IMR-90 (cell line): Measurements from ENCODE around the gene IFT20. TPM values are rescaled to one million over a fixed set of nuclear protein-coding genes. Genes with fewer than 3 reads are reported as not detected.

Experiments
- ATAC-seq: fragments of 200-7000 bp; cut with Tn5 transposase; 2 replicates; pipeline ENCODE4 v1.9.1; 2020; ENCODE audit warnings: low read depth, mild to moderate bottlenecking, moderate library complexity
- Bru-seq: library from RNA; stranded (reverse); fragments of 400-500 nt; gene quantifications from one replicate; lab custom pipeline; 2021; lab: Mats Ljungman, UMichigan
- BruChase-seq, 2 experiments: library from RNA; stranded (reverse); fragments of 400-500 nt; gene quantifications; one replicate each; lab custom pipeline; 2021; lab: Mats Ljungman, UMichigan
- BruUV-seq: library from RNA; stranded (reverse); fragments of 400-500 nt; replicated peaks from 2 replicates; lab custom pipeline; 2021; lab: Mats Ljungman, UMichigan
- CTCF ChIA-PET: fragments of 300-600 bp; formaldehyde crosslinking; extraction: SDS; loops from one replicate; lab custom pipeline; 2021; ENCODE audit warnings: antibody characterized with exemption; lab: Yijun Ruan, JAX
- POLR2A ChIA-PET: fragments of 300-600 bp; sonication (Branson Sonifier 250); formaldehyde crosslinking; loops from one replicate; lab custom pipeline; 2022; ENCODE audit warnings: antibody characterized with exemption; ENCODE audit not compliant: unreplicated experiment; lab: Charles Lee
- DNase-seq: peaks from one replicate; pipeline ENCODE4 v3.0.0; 2013
- H2AFZ ChIP-seq: replicated peaks from 2 replicates; pipeline ENCODE3; 2013; ENCODE audit warnings: low read length, mild to moderate bottlenecking; ENCODE audit not compliant: poor library complexity
- H2AK5ac ChIP-seq: 2 replicates; pipeline ENCODE4 v1.6.1; 2013; ENCODE audit warnings: low read depth, low read length, inconsistent platforms
- H2AK9ac ChIP-seq: replicated peaks from 2 replicates; pipeline ENCODE3; 2013; ENCODE audit warnings: mild to moderate bottlenecking, low read depth, low read length, moderate library complexity; ENCODE audit not compliant: poor library complexity
- H2BK120ac ChIP-seq: 2 replicates; pipeline ENCODE4 v1.6.1; 2013; ENCODE audit warnings: low read depth, low read length, inconsistent platforms
- H2BK15ac ChIP-seq: 3 replicates; pipeline ENCODE4 v1.6.1; 2013; ENCODE audit warnings: low read depth, low read length, inconsistent platforms
- H2BK20ac ChIP-seq: 2 replicates; pipeline ENCODE4 v1.6.1; 2013; ENCODE audit warnings: low read depth, mild to moderate bottlenecking, inconsistent platforms, low read length, moderate library complexity
- H2BK5ac ChIP-seq: 2 replicates; pipeline ENCODE4 v1.6.1; 2013; ENCODE audit warnings: mild to moderate bottlenecking, low read depth, low read length, inconsistent platforms; ENCODE audit not compliant: poor library complexity, severe bottlenecking
- H3K14ac ChIP-seq: replicated peaks from 2 replicates; pipeline ENCODE4 v1.6.1; 2013; ENCODE audit warnings: low read depth, low read length, inconsistent platforms
- H3K18ac ChIP-seq: 2 replicates; pipeline ENCODE4 v1.6.1; 2013; ENCODE audit warnings: low read depth, low read length, control low read depth
- H3K23ac ChIP-seq: 2 replicates; pipeline ENCODE4 v1.6.1; 2013; ENCODE audit warnings: low read depth, low read length, inconsistent platforms
- H3K27ac ChIP-seq: 2 replicates; pipeline ENCODE4 v1.5.1; 2013; ENCODE audit warnings: mild to moderate bottlenecking, control low read depth, low read length; ENCODE audit not compliant: insufficient read depth
- H3K27me3 ChIP-seq: 2 replicates; pipeline ENCODE4 v1.6.1; 2013; ENCODE audit warnings: low read length; ENCODE audit not compliant: control insufficient read depth, insufficient read depth
- H3K36me3 ChIP-seq: 2 replicates; pipeline ENCODE4 v1.6.1; 2013; ENCODE audit warnings: low read length, mixed read lengths; ENCODE audit not compliant: control insufficient read depth, insufficient read depth
- H3K4ac ChIP-seq: 2 replicates; pipeline ENCODE4 v1.6.1; 2013; ENCODE audit warnings: low read depth, low read length, inconsistent platforms
- H3K4me1 ChIP-seq: 2 replicates; pipeline ENCODE4 v1.6.1; 2013; ENCODE audit warnings: low read length, mixed read lengths; ENCODE audit not compliant: control insufficient read depth, insufficient read depth
- H3K4me2 ChIP-seq: 2 replicates; pipeline ENCODE4 v1.6.1; 2013; ENCODE audit warnings: low read depth, mild to moderate bottlenecking, control low read depth, low read length, moderate library complexity
- H3K4me3 ChIP-seq: 2 replicates; pipeline ENCODE4 v1.5.1; 2013; ENCODE audit warnings: low read depth, mild to moderate bottlenecking, control low read depth, low read length, moderate library complexity; ENCODE audit not compliant: insufficient read depth
- H3K56ac ChIP-seq: 2 replicates; pipeline ENCODE4 v1.6.1; 2013; ENCODE audit warnings: low read length, inconsistent platforms; ENCODE audit not compliant: insufficient read depth; ENCODE audit errors: extremely low read depth
- H3K79me1 ChIP-seq, 2 experiments: 2 replicates each; pipeline ENCODE4 v1.6.1; 2013; ENCODE audit warnings: low read length in 2 of 2, inconsistent platforms in 1 of 2, low read depth in 1 of 2
- H3K9ac ChIP-seq: 2 replicates; pipeline ENCODE4 v1.6.1; 2013; ENCODE audit warnings: low read depth, low read length, control low read depth
- H3K9me1 ChIP-seq: 2 replicates; pipeline ENCODE4 v1.6.1; 2013; ENCODE audit warnings: low read length, inconsistent platforms; ENCODE audit not compliant: insufficient read depth
- H3K9me3 ChIP-seq: 2 replicates; pipeline ENCODE4 v1.6.1; 2013; ENCODE audit warnings: low read length; ENCODE audit not compliant: control insufficient read depth, insufficient read depth
- H4K20me1 ChIP-seq: 2 replicates; pipeline ENCODE4 v1.6.1; 2013; ENCODE audit warnings: low read length, inconsistent platforms; ENCODE audit not compliant: insufficient read depth
- H4K5ac ChIP-seq: 2 replicates; pipeline ENCODE4 v1.6.1; 2013; ENCODE audit warnings: mild to moderate bottlenecking, low read depth, low read length, control low read depth
- H4K8ac ChIP-seq, 2 experiments: 2 replicates each; pipeline ENCODE4 v1.6.1; 2013; ENCODE audit warnings: low read depth in 2 of 2, low read length in 2 of 2, control low read depth in 1 of 2, inconsistent platforms in 1 of 2
- H4K91ac ChIP-seq: 2 replicates; pipeline ENCODE4 v1.6.1; 2013; ENCODE audit warnings: low read depth, low read length, inconsistent platforms; ENCODE audit not compliant: insufficient read depth
- CEBPB ChIP-seq: IDR thresholded peaks from 2 replicates; pipeline ENCODE4 v1.6.1; 2012; ENCODE audit warnings: low read depth, low read length, improper control_type of control experiment
- MAFK ChIP-seq: IDR thresholded peaks from 2 replicates; pipeline ENCODE4 v1.6.1; 2012; ENCODE audit warnings: low read depth, low read length, improper control_type of control experiment
- MAZ ChIP-seq: IDR thresholded peaks from 2 replicates; pipeline ENCODE4 v1.6.1; 2012; ENCODE audit warnings: low read depth, mild to moderate bottlenecking, low read length, improper control_type of control experiment, moderate library complexity, borderline replicate concordance
- MXI1 ChIP-seq: IDR thresholded peaks from 2 replicates; pipeline ENCODE4 v1.6.1; 2012; ENCODE audit warnings: low read depth, mild to moderate bottlenecking, low read length, moderate library complexity, borderline replicate concordance
- NFE2L2 ChIP-seq: fragments of 150-350 bp; IDR thresholded peaks from 2 replicates; pipeline ENCODE4 v1.6.1; 2016; ENCODE audit warnings: low read depth, mild to moderate bottlenecking, low read length
- POLR2A ChIP-seq: IDR thresholded peaks from 2 replicates; pipeline ENCODE4 v1.6.1; 2012; ENCODE audit warnings: mild to moderate bottlenecking, low read depth, low read length
- RAD21 ChIP-seq: IDR thresholded peaks from 2 replicates; pipeline ENCODE4 v1.6.1; 2012; ENCODE audit warnings: low read length, improper control_type of control experiment
- RFX5 ChIP-seq: IDR thresholded peaks from 2 replicates; pipeline ENCODE4 v1.8.0; 2012; ENCODE audit warnings: low read depth, mild to moderate bottlenecking, low read length, moderate library complexity
- WGBS, 2 experiments: methylation state at CpG; one replicate each; pipeline versions ENCODE4 v1.1.5 to v1.1.7; 2013; ENCODE audit warnings: missing lambda C conversion rate in 2 of 2; ENCODE audit not compliant: insufficient read length in 1 of 2; ENCODE audit errors: extremely low coverage in 2 of 2; 5-methylcytosine and 5-hydroxymethylcytosine counted together
- dilution Hi-C: fragments of 300-500 bp; cut with HindIII; formaldehyde crosslinking; loops from one replicate; pipeline ENCODE4 v1.14.3; 2018; ENCODE audit warnings: low sequenced_read_pairs; ENCODE audit not compliant: unreplicated experiment
- in situ Hi-C: fragments of 300-500 bp; cut with MboI; formaldehyde crosslinking; loops from 3 replicates; pipeline ENCODE4 v1.14.3; 2019; ENCODE audit warnings: low sequenced_read_pairs, inconsistent platforms, mixed read lengths
- intact Hi-C: fragments of 100-400 bp; cut with micrococcal nuclease; formaldehyde crosslinking; loops from 2 replicates; pipeline ENCODE4 v1.10.0; 2022
- long read RNA-seq: library from polyadenylated mRNA; unstranded; transcript quantifications from one replicate; pipeline ENCODE4 v2.0.0, GENCODE V29; 2021; ENCODE audit not compliant: unreplicated experiment
- polyA plus RNA-seq, 3 experiments: library from polyadenylated mRNA; depleted of rRNA; stranded (reverse); fragments of >200 nt; gene quantifications; 2 replicates each; pipeline ENCODE4 v1.2.3, GENCODE V29; 2012; ENCODE audit warnings: low replicate concordance in 1 of 3
- total RNA-seq: library from RNA; depleted of rRNA; stranded (reverse); fragments of >200 nt; gene quantifications from 2 replicates; pipeline ENCODE4 v1.2.3, GENCODE V29; 2012; rRNA removed
- TF ChIP-seq, protein P1 (sequence below): fragments of 150-350 bp; IDR thresholded peaks from 2 replicates; pipeline ENCODE4 v1.6.1; 2016; ENCODE audit warnings: low read depth, mild to moderate bottlenecking, low read length, moderate library complexity, borderline replicate concordance
- TF ChIP-seq, protein P2 (sequence below): fragments of 150-350 bp; IDR thresholded peaks from 2 replicates; pipeline ENCODE4 v1.6.1; 2017; ENCODE audit warnings: mild to moderate bottlenecking, antibody characterized with exemption, low read length, low read depth

Gene IFT20, protein sequence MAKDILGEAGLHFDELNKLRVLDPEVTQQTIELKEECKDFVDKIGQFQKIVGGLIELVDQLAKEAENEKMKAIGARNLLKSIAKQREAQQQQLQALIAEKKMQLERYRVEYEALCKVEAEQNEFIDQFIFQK
- total RNA-seq (25.5 and 37.8 TPM in 2 replicates), polyA plus RNA-seq (2012; rRNA removed) (40.0 and 46.3 TPM in 2 replicates), Bru-seq, nascent RNA (percentile 82 among the genes with signal in this experiment), BruChase-seq, experiment 1, labeled RNA remaining after a 6-hour chase (percentile 83 among the genes with signal in this experiment), BruChase-seq, experiment 2, labeled RNA remaining after a 2-hour chase (percentile 74 among the genes with signal in this experiment)
- 30.3 and 41.1 TPM in 2 replicates for polyA plus RNA-seq (2012; cell fraction: cytosol; rRNA removed)
- polyA plus RNA-seq (2012; cell fraction: nucleus; rRNA removed; ENCODE audit: low replicate concordance): 84.5 and 162 TPM in 2 replicates
- long read RNA-seq, transcript IFT20-214 (6 exons, 1,071 nt): minor isoform, 21 of 75 reads
- long read RNA-seq, transcript IFT20-213 (1 exons, 1,485 nt): major isoform, 23 of 75 reads
- long read RNA-seq, transcript IFT20-203 (5 exons, 825 nt): minor isoform, 21 of 75 reads
- long read RNA-seq, partial matches to known transcripts: 6 of 75 reads
- long read RNA-seq, other reads (novel, unspliced or antisense): 0 of 75 reads

DNA sequence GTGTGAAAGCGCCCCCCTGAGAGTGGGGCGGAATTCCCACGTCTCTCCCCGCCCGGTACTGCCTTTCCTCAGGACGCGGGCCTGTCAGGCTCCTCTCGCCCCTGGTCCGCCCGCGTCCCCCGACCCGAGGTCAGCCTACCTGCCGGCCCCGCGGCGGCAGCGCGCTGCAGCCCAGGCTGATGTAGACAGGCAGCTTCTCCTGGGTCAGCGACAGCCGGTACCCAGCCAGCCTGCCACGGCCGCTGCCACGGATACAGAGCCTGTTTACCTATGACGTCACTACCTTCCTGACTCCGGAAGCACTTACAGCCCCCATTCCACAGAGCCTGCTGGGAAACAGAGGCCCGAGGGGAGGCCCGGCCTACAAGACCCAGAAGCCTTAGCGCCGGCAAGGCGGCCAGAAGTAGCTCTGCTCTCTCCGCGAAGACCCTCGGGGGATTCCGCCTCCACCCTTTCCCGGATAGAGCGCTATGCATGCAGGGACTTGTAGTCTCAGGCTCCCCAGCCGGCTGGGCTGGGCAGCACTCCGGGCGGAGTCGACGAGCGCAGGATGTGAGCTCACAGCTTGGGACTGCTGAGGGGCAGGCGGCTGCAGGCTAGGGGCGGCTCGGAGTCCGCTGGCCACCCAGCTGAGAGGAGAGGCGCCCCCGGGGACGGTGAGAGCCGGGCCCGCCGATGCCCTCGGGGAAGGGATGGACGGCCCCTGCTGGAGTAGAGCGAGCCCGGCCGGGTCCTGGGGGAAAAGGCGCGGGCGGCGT is at the start of gene IFT20, which contains the start of gene TNFAIP1:
Gene IFT20 (minus strand): TSS at position 272 of the 758 bp plus-strand sequence. CDS start 3,487 bp downstream, outside the sequence.
Gene TNFAIP1 (plus strand): TSS at position 561 of the 758 bp plus-strand sequence. CDS start 3,761 bp downstream, outside the sequence.
- POLR2A ChIA-PET: interaction anchor here (0.6 to 1.8 kb wide), 3 partner anchors 11 to 58 kb away, joined by 3 to 8 read pairs (median 4); partner anchors contain the start of gene POLDIP2
- TF ChIP-seq MAZ (peak; percentile 87), NFE2L2 (peak; percentile 36; the same call in 1 of the 2 replicates), CEBPB (no peak), MAFK (no peak; the same call in 1 of the 2 replicates), POLR2A (peak; percentile 98), RAD21 (peak; percentile 4; the same call in 1 of the 2 replicates), MXI1 (peak; percentile 28; the same call in 1 of the 2 replicates), RFX5 (no peak)
- TF ChIP-seq, protein P1, sequence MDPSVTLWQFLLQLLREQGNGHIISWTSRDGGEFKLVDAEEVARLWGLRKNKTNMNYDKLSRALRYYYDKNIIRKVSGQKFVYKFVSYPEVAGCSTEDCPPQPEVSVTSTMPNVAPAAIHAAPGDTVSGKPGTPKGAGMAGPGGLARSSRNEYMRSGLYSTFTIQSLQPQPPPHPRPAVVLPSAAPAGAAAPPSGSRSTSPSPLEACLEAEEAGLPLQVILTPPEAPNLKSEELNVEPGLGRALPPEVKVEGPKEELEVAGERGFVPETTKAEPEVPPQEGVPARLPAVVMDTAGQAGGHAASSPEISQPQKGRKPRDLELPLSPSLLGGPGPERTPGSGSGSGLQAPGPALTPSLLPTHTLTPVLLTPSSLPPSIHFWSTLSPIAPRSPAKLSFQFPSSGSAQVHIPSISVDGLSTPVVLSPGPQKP: no peak
- TF ChIP-seq, protein P2, sequence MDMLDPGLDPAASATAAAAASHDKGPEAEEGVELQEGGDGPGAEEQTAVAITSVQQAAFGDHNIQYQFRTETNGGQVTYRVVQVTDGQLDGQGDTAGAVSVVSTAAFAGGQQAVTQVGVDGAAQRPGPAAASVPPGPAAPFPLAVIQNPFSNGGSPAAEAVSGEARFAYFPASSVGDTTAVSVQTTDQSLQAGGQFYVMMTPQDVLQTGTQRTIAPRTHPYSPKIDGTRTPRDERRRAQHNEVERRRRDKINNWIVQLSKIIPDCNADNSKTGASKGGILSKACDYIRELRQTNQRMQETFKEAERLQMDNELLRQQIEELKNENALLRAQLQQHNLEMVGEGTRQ: no peak

More for the DNA sequence above, at the start of gene IFT20, which contains the start of gene TNFAIP1:
- H3K9ac ChIP-seq: peak within 1 kb of the TSS; percentile 82
- peak within 1 kb of the TSS; percentile 34; the same call in 1 of the 3 replicates for H2BK15ac ChIP-seq
- DNase-seq: peak; percentile 100
- ATAC-seq: peak; percentile 93
- peak within 1 kb of the TSS; percentile 83 for H3K23ac ChIP-seq
- intact Hi-C loops: loop anchor here (5.0 to 10.0 kb wide), 3 partner anchors 103 to 443 kb away; partner anchors contain the start of genes LYRM9 and NLK
- peak within 1 kb of the TSS; percentile 1; the same call in 1 of the 2 replicates for H3K18ac ChIP-seq
- peak within 1 kb of the TSS; percentile 60 for H2BK5ac ChIP-seq
- H3K36me3 ChIP-seq: peaks cover 27% of the 10 kb centered on the region
- H3K27ac ChIP-seq: peak within 1 kb of the TSS; percentile 65
- peak within 1 kb of the TSS; percentile 92 for H2AK5ac ChIP-seq
- CTCF ChIA-PET: interaction anchor here (1.1 to 1.4 kb wide), 4 partner anchors 16 to 101 kb away, joined by 3 to 6 read pairs (median 4); no protein-coding TSS in a partner anchor
- H2AFZ ChIP-seq: peak within 1 kb of the TSS; percentile 93
- peaks cover 36 to 91% of the 10 kb centered on the region in 2 experiments for H3K79me1 ChIP-seq
- H3K9me1 ChIP-seq: peaks cover 16% of the 10 kb centered on the region
- H4K8ac ChIP-seq: peak within 1 kb of the TSS; percentile 75 to 81; a peak in 3 of 4 replicates
- dilution Hi-C loops: no loop called here
- WGBS, 2 experiments: 0% methylated on average over 17 of the region's 62 CpGs; no CpG with 5 or more reads in 1 of the 2 experiments
- peaks cover 13% of the 10 kb centered on the region for H3K4me1 ChIP-seq
- in situ Hi-C loops: loop anchor here (25.0 kb wide), 1 partner anchor 798 kb away; no protein-coding TSS in a partner anchor
- no TSS peak for BruUV-seq
- peak within 1 kb of the TSS; percentile 86 for H3K4ac ChIP-seq
- H3K4me2 ChIP-seq: peak within 1 kb of the TSS; percentile 92
- H2AK9ac ChIP-seq: peak within 1 kb of the TSS; percentile 98
- peak within 1 kb of the TSS; percentile 72 for H4K91ac ChIP-seq
- peak within 1 kb of the TSS; percentile 21 for H4K5ac ChIP-seq
- peak within 1 kb of the TSS; percentile 71 for H3K56ac ChIP-seq
- H3K9me3 ChIP-seq: no peaks in the 10 kb centered on the region
- peak within 1 kb of the TSS; percentile 59 for H3K4me3 ChIP-seq
- H2BK20ac ChIP-seq: peak within 1 kb of the TSS; percentile 7; the same call in 1 of the 2 replicates
- peak within 1 kb of the TSS; percentile 55 for H2BK120ac ChIP-seq
- H3K14ac ChIP-seq: peak within 1 kb of the TSS; percentile 90
- H3K27me3 ChIP-seq: no peaks in the 10 kb centered on the region
- H4K20me1 ChIP-seq: peaks cover 51% of the 10 kb centered on the region; the same call in 1 of the 2 replicates
